Stimulated activated CD8-positive, alpha-beta memory T cell treated with anti-CD3 and anti-CD28 coated beads, Interleukin-2, amount 100 ng/mL, for 48 hours (primary cell): ENCODE data around the gene SRGAP3.

Experiments
- DNase-seq, 2 donors: peaks; one replicate each; pipeline ENCODE4 v3.0.0-alpha.2; 2020; ENCODE audit warnings: low read depth in 2 of 2

The SRGAP3 gene

DNA sequence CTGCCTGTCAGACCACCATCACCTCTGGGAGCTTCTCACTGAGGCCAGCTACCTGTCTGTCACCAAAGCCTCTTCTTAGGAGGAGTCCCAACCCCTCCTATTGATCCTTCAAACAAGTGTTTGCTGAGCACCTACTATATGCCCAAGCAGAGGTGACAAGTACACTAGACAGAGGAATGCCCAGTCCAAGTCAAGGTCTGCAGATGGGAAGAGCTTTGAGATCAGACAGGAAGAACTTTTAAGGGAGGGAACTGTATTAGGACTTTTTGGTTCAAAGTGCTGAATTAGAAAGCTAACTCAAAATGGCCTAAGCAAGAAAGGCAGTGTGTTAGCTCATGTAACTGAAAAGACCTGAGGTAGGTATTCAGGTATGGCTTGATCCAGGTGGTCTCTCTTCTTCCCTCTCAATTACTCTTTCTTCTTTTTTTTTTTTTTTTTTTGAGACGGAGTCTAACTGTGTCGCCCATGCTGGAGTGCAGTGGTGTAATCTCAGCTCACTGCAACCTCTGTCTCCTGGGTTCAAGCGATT lies 282.6 kb downstream of the SRGAP3 start:
- DNase-seq = no peak

DNA sequence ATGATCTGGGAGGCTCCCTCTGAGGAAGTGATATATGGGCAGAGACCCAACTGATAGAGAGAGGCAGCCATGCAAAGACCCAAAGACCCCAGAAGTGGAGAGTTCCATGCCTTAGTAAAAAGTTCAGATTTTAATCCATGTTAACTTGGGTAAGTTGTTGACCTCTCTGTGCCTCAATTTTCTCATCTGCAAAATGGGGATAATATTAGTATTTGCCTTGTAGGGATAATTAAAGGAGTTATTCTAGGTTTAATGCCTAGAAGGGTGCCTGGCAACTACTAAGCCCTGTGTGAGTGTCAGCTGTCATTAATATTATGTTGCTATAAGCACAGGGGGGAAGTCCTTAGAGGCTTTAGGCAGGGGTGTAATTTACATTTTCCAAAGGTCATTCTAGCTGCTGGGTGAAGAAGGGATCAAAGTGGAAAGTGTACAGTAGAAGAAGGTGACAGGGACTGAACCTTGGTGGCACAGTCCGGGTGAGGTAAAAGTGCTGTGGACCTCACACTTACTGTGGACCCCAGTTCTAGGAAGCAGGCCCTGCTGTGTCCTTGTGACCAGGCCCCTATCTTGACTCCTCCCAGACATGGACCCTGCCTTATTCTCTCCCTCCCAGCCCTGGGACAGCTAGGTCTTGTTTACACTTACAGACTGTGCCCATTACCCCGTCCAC lies 283.2 kb downstream of the SRGAP3 start:
- DNase-seq = no peak

DNA sequence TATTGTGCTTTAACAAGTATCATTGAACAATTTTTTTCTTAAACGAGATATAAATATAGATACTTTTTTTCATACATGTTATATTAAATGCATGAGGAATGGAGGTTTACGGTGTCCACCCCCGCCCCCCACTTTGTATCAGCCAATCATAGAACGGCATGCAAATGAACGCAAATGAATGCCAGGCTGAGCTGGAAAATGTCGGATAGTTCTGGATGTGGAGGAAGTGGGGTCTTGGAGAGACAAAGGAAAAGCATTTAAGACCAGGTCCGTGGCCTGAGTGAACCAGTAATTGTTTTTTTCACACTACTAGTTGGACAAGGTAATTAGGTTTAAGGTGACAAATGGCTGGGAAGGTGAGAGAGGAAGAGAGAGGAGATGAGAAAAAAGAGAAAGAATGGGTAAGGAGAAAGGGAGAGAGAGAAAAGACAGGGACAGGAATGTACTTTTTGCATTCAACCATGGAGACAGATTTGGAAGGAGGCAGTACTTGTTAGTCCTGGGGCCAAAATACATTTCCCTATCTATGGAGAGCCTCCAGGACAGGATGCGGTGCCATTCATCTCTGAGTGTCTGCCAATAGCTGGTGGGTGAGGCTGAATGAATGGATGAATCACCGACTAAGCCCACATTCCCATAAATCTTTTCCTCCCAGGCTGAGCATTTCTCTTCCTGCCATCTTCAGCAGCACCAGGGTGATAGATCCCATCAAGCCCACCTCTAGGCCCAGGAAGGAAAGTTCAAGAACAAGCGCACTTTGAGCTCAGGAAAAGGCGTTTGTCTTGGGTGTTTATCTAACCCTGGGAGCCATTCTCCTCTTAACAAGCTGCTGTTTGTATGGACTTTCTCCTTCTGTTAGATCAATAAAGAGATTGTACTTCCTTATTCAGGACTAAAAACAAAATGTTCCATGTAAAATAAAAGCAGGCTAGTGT lies 284.7 kb downstream of the SRGAP3 start:
- DNase-seq = no peak

- peak; percentile 87 to 89 for DNase-seq
These were observed 286.2 kb downstream of the SRGAP3 start, which contains the start of gene RAD18 for GRCh38 chr3:8963137-8963853. TSS of gene RAD18 (minus strand) at chr3:8963472. CDS start at chr3:8963385, 87 bp downstream.

DNA sequence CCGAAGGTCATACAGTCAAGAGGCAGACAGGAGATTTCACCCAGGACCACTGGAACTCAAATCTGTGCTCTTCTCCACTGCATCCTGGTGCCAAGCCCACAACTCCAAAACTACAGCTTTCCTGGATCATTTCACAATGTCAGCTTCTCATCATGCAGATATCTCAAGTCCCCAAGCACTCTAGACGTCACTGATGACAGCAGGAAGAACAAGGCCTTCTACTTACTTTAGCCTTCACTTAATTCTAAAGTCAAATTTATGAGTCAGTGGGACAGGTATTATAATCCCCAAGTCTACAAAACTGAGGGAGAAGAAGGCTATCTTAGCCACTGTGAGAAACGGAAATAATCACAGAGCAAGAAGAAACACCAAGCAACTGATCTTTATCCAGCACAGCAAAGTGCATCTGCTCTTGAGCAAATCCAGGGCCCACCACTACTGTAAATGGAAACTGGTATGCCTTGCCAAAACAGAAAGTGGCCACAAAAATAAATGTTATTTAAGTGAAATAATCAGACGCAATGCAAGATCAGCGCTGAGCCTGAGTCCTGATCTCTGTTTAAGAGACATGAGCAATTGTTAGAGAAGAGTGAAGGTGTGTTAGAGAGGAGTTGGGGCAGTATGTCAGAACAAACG lies 287.1 kb downstream of the SRGAP3 start:
- DNase-seq = no peak

GRCh38 chr3:8959668-8960067 lies 289.8 kb downstream of the SRGAP3 start:
- DNase-seq = no peak

GRCh38 chr3:8954938-8955763 lies 294.3 kb downstream of the SRGAP3 start:
- no peak for DNase-seq

DNA sequence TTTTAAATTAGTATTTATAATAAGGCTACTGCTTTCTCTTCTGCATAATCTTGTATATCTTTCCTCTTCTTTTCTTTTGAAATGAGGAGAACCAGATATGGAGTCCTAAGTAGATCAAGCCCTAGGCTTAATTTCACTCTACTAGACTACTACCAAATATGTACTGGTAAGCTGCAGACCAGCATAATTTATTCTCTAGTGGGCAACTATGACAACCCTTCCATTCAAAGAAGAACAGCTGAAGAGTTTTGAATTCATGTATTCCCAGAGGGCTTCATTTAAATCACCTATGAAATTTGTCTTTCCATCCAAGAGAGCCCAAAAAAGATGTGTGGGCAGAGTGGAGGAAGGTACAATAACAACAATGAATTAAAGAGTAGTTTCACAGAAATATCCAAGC lies 296.1 kb downstream of the SRGAP3 start:
- DNase-seq = no peak

GRCh38 chr3:8952130-8952529 lies 297.3 kb downstream of the SRGAP3 start:
- no peak for DNase-seq

DNA sequence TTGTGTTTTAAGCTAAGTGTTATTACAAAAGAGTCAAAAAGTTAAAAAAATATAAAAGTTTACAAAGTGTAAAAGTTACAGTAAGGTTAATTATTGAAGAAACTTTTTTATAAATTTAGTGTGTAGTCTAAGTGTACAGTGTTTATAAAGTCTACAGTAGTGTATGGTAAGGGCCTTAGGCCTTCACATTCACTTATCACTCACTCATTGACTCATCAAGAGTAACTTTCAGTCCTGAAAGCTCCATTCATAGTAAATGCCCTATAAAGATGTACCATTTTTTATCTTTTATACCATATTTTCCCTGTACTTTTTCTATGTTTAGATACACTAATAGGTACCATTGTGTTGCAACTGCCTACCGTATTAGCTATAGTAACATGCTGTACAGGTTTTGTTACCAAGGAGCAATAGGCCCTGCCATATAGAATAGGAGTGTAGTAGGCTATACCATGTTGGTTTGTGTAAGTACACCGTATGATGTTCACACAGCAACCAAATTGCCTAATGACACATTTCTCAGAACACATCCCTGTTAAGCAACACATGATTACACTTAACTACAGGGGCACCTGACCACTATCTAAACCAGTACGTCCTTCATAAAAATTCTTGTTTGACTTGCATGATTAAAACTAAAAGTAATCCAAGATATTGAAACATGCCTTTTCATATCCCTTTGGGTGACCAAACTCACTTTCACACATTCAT lies 303.4 kb downstream of the SRGAP3 start:
- DNase-seq = no peak

DNA sequence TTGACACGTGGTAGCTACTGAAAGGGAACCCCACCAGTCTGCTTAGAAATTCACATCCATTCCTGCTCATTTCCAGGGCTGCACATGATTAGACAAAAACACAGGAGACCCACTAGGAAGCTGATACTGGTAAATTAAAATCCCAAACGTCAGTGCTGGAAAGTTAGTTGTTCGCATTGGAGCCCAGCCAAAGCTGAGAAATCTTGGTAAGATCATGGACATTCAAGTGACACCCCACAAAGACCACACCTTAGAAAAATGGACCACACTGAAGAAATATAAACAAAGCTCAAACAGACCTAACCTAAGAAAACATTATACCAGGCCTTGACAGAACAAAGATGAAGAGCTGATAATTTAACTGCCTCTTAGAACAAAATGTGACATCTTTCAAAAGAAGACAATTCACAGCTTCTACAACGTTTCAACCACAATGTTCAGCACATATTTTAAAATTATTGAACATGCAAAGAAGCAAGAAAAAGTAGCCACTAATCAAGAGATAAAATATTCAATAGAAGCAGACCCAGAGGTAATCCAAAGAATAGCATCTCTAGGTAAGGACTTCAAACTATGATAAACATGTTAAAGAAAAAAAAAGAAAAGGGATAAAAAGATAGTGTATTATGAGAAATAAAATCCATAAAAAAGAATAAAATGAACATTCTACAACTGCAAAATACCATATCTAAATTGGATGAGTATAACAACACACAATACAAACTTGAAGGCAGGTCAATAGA lies 306.5 kb downstream of the SRGAP3 start:
- no peak for DNase-seq

GRCh38 chr3:8942115-8942514 lies 307.3 kb downstream of the SRGAP3 start:
- no peak for DNase-seq

- DNase-seq = no peak
These were observed 311.4 kb downstream of the SRGAP3 start for GRCh38 chr3:8938021-8938420.

DNA sequence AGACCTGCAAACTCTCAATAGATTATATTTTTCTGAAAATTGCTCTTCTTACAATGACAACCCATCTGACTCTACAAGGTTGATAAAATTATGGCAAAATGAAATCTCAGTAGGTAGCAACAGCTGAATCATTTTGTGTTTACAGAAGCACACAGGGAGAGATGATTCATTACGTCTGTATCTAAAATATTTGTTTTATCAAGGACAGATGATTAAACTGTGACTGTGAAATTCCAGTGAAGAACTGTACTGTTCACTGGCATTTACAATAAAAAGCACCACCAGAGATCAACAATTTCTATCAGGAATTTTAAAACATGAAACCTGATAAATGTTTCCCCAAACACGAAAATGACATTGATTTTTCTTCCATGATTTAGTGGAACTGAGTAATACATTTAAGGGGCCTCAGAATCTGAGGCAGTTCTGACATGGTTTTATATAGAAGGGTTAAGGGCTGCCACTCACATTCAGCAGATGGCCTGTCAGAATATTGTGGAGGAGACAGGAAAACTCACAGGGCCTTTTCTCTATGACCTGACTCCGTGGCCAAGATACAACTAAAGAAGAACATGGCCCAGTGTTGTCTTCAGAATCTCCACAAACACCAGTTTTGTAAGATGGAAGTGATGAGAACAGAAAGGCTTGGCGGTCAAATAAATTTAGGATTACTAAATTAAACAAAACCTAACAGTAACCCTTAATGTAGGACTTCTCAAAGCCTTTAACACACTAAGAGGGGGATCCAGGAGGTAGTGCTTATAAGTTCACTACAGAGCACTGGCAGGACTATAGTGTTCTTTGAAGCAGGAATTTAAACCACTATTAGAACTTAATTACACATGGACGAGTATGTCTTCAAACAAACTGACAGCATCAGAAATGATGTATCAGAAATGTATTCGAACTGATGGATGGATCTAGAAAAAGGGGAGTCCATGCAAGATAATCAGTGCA lies 312.1 kb downstream of the SRGAP3 start:
- DNase-seq = no peak

- DNase-seq = no peak
These were observed 316.9 kb downstream of the SRGAP3 start for GRCh38 chr3:8932507-8932906.

DNA sequence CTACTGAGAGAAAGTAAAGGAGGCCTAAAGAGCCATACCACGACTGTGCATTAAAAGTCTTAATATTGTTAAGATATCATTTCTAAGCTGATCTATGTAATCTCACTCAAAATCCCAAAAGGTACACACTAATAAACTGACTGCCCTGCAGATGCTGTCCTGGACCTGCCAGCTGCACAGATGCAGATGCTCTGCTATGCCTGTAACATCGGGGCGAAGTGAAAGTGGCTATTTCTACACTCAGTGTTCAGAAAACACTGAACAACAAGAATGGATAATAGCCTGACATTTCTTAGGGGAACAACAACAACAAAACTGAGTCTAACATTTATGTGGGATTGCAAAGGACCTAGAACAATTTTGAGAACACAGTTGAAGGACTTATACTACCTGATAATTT lies 318.1 kb downstream of the SRGAP3 start:
- no peak for DNase-seq
